ENCODE data around the gene SH2B3. TPM values are rescaled to one million over a fixed set of nuclear protein-coding genes. Genes with fewer than 3 reads are reported as not detected.
A peak's percentile ranks its signal among the peaks of the same experiment; 100 is the strongest.
"Not testable (repeated sequence)": the region's sequence is repeated elsewhere in the genome, so short reads cannot be mapped to it uniquely, and the experiment has no call there.

The SH2B3 gene
- total RNA-seq, 5 donors from 2014 or later (not counting 1 experiment from before 2014, with no cell fraction given): 24.6 to 38.8 (median 28.8) TPM

DNA sequence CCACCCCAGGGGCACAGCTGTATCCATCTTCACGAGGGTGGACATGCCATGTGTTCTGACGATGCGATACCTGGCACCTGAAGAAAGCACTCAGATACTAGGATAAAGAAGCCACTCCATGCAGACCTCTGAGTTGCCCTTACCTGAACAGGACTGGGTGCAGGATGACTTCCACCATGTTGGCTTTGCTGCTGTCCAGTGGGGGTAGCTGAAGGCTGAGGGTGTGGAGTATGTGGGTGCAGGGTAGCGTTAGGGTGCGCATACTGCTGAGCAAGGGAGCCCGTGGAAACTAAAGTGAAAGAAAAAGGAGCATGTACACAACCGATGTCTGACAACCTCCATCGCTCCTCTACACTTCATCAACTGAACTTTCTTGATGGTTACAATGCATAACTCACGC, 51.3 kb downstream of the SH2B3 start:
- ATAC-seq (replicated peaks in 1 of 4) (no peak), DNase-seq (no peak)
- Histone ChIP-seq H3K4me3 (ENCODE audit: control insufficient read depth in 1 of 2, extremely low read depth in 1 of 2, low read length in 1 of 2) (no peak overlapping the region), H3K27me3 (replicated peaks in 1 of 2; ENCODE audit: control insufficient read depth in 2 of 2, extremely low read depth in 1 of 2, insufficient read depth in 2 of 2, low read length in 1 of 2) (no peaks in the 10 kb centered on the region), H3K36me3 (ENCODE audit: control insufficient read depth in 2 of 2, extremely low read depth in 1 of 2, insufficient read depth in 1 of 2, low read length in 1 of 2) (peaks cover 19 to 53% of the 10 kb centered on the region in 2 donors), H3K4me1 (ENCODE audit: control insufficient read depth in 1 of 2, extremely low read depth in 1 of 2, insufficient read depth in 2 of 2, low read length in 2 of 2) (peaks cover 0 to 5% of the 10 kb centered on the region in 2 experiments), H3K9me3 (no peaks in the 10 kb centered on the region), H3K27ac (ENCODE audit: low read length) (no peak overlapping the region)
- ChIA-PET CTCF (interaction anchor here (0.6 to 0.9 kb wide), 3 partner anchors 25 to 60 kb away, joined by 3 to 7 read pairs (median 5); no protein-coding TSS in a partner anchor), POLR2A (interaction anchor here in 1 of 2 donors (0.6 kb wide), 1 partner anchor 71 kb away, joined by 5 read pairs; no protein-coding TSS in a partner anchor)
- Mint-ChIP-seq H3K27ac (peak overlapping the region in 1 of 2 donors; percentile 4), H3K4me1 (peaks cover 3 to 12% (median 7%) of the 10 kb centered on the region in 3 donors), H3K27me3 (no peaks in the 10 kb centered on the region), H3K36me3 (peaks cover 16% of the 10 kb centered on the region), H3K9me3 (no peaks in the 10 kb centered on the region), H3K4me3 (no peak overlapping the region)
- WGBS (ENCODE audit: insufficient coverage): 94% methylated on average over 3 of the region's 9 CpGs

GRCh38 chr12:111457577-111457976, 51.9 kb downstream of the SH2B3 start:
- Mint-ChIP-seq H3K27me3 (no peaks in the 10 kb centered on the region), H3K27ac (peak overlapping the region in 1 of 2 donors; percentile 44), H3K36me3 (peaks cover 19% of the 10 kb centered on the region), H3K9me3 (no peaks in the 10 kb centered on the region), H3K4me3 (no peak overlapping the region), H3K4me1 (peaks cover 5 to 12% (median 7%) of the 10 kb centered on the region in 3 donors)
- WGBS (ENCODE audit: insufficient coverage): no CpG with 5 or more reads among the region's 3 CpGs
- Histone ChIP-seq H3K4me1 (ENCODE audit: control insufficient read depth in 1 of 2, extremely low read depth in 1 of 2, insufficient read depth in 2 of 2, low read length in 2 of 2) (peaks cover 0 to 5% of the 10 kb centered on the region in 2 experiments), H3K36me3 (ENCODE audit: control insufficient read depth in 2 of 2, extremely low read depth in 1 of 2, insufficient read depth in 1 of 2, low read length in 1 of 2) (peaks cover 19 to 50% of the 10 kb centered on the region in 2 donors), H3K27ac (ENCODE audit: low read length) (no peak overlapping the region), H3K27me3 (replicated peaks in 1 of 2; ENCODE audit: control insufficient read depth in 2 of 2, extremely low read depth in 1 of 2, insufficient read depth in 2 of 2, low read length in 1 of 2) (no peaks in the 10 kb centered on the region), H3K4me3 (ENCODE audit: control insufficient read depth in 1 of 2, extremely low read depth in 1 of 2, low read length in 1 of 2) (no peak overlapping the region), H3K9me3 (no peaks in the 10 kb centered on the region)
- DNase-seq (no peak), ATAC-seq (replicated peaks in 1 of 4) (no peak)
- ChIA-PET POLR2A (interaction anchor here in 1 of 2 donors (0.6 kb wide), 1 partner anchor 71 kb away, joined by 5 read pairs; no protein-coding TSS in a partner anchor), CTCF (interaction anchor here (0.6 to 0.7 kb wide), 2 partner anchors 25 to 61 kb away, joined by 3 to 5 read pairs; no protein-coding TSS in a partner anchor)

- no peak for DNase-seq
- ATAC-seq (replicated peaks in 1 of 4): no peak
- H3K9me3 Mint-ChIP-seq: no peaks in the 10 kb centered on the region
- POLR2A ChIA-PET: no interaction called here
- H3K4me1 ChIP-seq (ENCODE audit: control insufficient read depth in 1 of 2, extremely low read depth in 1 of 2, insufficient read depth in 2 of 2, low read length in 2 of 2): peaks cover 0 to 5% of the 10 kb centered on the region in 2 experiments
- H3K4me1 Mint-ChIP-seq: peaks cover 5 to 12% (median 7%) of the 10 kb centered on the region in 3 donors
- CTCF ChIA-PET: interaction anchor here (0.5 to 1.6 kb wide), 2 partner anchors 60 to 62 kb away, joined by 3 read pairs; no protein-coding TSS in a partner anchor
- no peak overlapping the region for H3K27ac ChIP-seq (ENCODE audit: low read length)
- no CpG with 5 or more reads among the region's 6 CpGs for WGBS (ENCODE audit: insufficient coverage)
- peaks cover 14 to 40% of the 10 kb centered on the region in 2 donors for H3K36me3 ChIP-seq (ENCODE audit: control insufficient read depth in 2 of 2, extremely low read depth in 1 of 2, insufficient read depth in 1 of 2, low read length in 1 of 2)
- no peaks in the 10 kb centered on the region for H3K27me3 ChIP-seq (replicated peaks in 1 of 2; ENCODE audit: control insufficient read depth in 2 of 2, extremely low read depth in 1 of 2, insufficient read depth in 2 of 2, low read length in 1 of 2)
- H3K27me3 Mint-ChIP-seq: no peaks in the 10 kb centered on the region
- H3K27ac Mint-ChIP-seq: peak overlapping the region in 1 of 2 donors; percentile 44
- no peaks in the 10 kb centered on the region for H3K9me3 ChIP-seq
- H3K4me3 ChIP-seq (ENCODE audit: control insufficient read depth in 1 of 2, extremely low read depth in 1 of 2, low read length in 1 of 2): no peak overlapping the region
- H3K36me3 Mint-ChIP-seq: peaks cover 18% of the 10 kb centered on the region
- H3K4me3 Mint-ChIP-seq: no peak overlapping the region
These were observed 52.9 kb downstream of the SH2B3 start for GRCh38 chr12:111458546-111459172.

- H3K4me1 ChIP-seq (ENCODE audit: control insufficient read depth in 1 of 2, extremely low read depth in 1 of 2, insufficient read depth in 2 of 2, low read length in 2 of 2); H3K27ac Mint-ChIP-seq; H3K4me1 Mint-ChIP-seq; H3K27ac ChIP-seq (ENCODE audit: low read length); H3K27me3 ChIP-seq (replicated peaks in 1 of 2; ENCODE audit: control insufficient read depth in 2 of 2, extremely low read depth in 1 of 2, insufficient read depth in 2 of 2, low read length in 1 of 2); H3K4me3 Mint-ChIP-seq; ATAC-seq (replicated peaks in 1 of 4); H3K9me3 Mint-ChIP-seq; H3K9me3 ChIP-seq; DNase-seq; H3K27me3 Mint-ChIP-seq; POLR2A ChIA-PET; H3K4me3 ChIP-seq (ENCODE audit: control insufficient read depth in 1 of 2, extremely low read depth in 1 of 2, low read length in 1 of 2): not testable (repeated sequence)
- peaks cover 17% of the 10 kb centered on the region for H3K36me3 Mint-ChIP-seq
- CTCF ChIA-PET: interaction anchor here (0.6 to 1.4 kb wide), 4 partner anchors 9 to 125 kb away, joined by 3 to 7 read pairs (median 3); no protein-coding TSS in a partner anchor
- 99% methylated on average over 8 of the region's 11 CpGs for WGBS (ENCODE audit: insufficient coverage)
- H3K36me3 ChIP-seq (ENCODE audit: control insufficient read depth in 2 of 2, extremely low read depth in 1 of 2, insufficient read depth in 1 of 2, low read length in 1 of 2): peaks cover 14 to 26% of the 10 kb centered on the region in 2 donors
These were observed 54.4 kb downstream of the SH2B3 start for GRCh38 chr12:111460111-111460510.

DNA sequence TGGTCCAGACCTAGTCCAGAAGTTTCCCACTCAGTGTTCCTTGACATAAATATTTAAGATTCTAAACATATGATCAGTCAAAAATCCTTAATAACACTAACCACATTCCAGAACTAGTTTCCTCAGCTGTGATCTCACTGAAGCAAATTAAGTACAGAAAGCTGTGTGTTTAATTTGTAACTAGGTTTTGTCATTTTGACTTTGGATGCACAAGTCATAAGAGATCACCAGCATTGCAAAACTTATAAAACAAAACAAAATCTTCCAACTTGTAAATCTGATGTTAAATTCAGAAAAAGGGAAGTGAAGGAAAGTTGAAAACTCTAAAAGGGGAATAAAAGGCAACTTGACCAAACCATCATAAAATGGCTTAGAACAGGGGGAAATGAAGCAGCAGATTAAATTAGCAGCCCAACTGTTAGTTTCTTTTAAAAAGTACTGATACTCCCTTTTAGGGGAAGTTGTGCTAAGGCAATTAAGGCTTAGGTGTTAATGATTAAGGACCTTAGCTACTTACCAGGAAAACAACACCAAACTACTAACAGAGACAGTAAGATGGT, 56.6 kb downstream of the SH2B3 start:
- H3K36me3 ChIP-seq (ENCODE audit: control insufficient read depth in 2 of 2, extremely low read depth in 1 of 2, insufficient read depth in 1 of 2, low read length in 1 of 2): peaks cover 7 to 9% of the 10 kb centered on the region in 2 donors
- H3K9me3 Mint-ChIP-seq: no peaks in the 10 kb centered on the region
- CTCF ChIA-PET: interaction anchor here in 1 of 2 donors (0.9 kb wide), 1 partner anchor 65 kb away, joined by 4 read pairs; no protein-coding TSS in a partner anchor
- ATAC-seq (replicated peaks in 1 of 4): no peak
- no peaks in the 10 kb centered on the region for H3K4me1 ChIP-seq (ENCODE audit: control insufficient read depth in 1 of 2, extremely low read depth in 1 of 2, insufficient read depth in 2 of 2, low read length in 2 of 2)
- no peak for DNase-seq
- no peaks in the 10 kb centered on the region for H3K27me3 Mint-ChIP-seq
- H3K27ac ChIP-seq (ENCODE audit: low read length): no peak overlapping the region
- POLR2A ChIA-PET: no interaction called here
- H3K4me3 Mint-ChIP-seq: no peak overlapping the region
- H3K36me3 Mint-ChIP-seq: peaks cover 8% of the 10 kb centered on the region
- H3K4me3 ChIP-seq (ENCODE audit: control insufficient read depth in 1 of 2, extremely low read depth in 1 of 2, low read length in 1 of 2): no peak overlapping the region
- H3K27ac Mint-ChIP-seq: peak overlapping the region in 1 of 2 donors; percentile 53
- H3K4me1 Mint-ChIP-seq: peaks cover 0 to 2% (median 0%) of the 10 kb centered on the region in 3 donors
- no peaks in the 10 kb centered on the region for H3K27me3 ChIP-seq (replicated peaks in 1 of 2; ENCODE audit: control insufficient read depth in 2 of 2, extremely low read depth in 1 of 2, insufficient read depth in 2 of 2, low read length in 1 of 2)
- no peaks in the 10 kb centered on the region for H3K9me3 ChIP-seq

DNA sequence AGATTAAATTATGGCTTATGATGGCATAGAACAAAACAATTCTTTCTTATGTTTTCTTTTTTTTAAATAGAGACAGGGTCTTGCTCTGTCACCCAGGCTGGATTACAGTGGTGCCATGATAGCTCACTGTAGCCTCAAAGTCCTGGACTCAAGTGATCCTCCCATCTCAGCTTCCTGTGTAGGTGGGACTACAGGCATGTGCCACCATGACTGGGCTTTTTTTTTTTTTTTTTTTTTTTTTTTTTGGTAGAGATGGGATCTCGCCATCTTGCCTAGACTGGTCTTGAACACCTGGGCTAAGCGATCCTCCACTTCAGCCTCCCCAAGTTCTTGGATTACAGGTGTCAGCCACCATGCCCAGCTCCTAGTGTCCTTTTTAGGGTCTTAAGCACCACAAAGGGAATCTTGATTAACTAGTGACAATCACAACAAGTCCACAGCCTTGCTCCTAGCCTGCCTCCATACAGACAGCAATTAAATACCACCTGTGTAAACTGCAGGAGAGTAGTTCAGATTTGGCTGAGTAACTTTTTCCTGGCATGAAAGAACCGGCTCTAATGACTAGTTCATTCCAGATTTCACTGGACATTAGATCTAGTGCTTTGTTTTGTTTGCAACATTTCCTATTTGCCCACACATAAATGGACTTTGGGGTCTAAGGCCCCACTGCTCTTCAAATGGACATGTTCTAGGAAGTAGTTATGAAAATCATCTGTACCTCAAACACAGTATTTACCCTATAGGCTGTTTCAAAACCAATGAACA, 61.6 kb downstream of the SH2B3 start:
- H3K4me1 Mint-ChIP-seq: peaks cover 0 to 1% (median 0%) of the 10 kb centered on the region in 3 donors
- Histone ChIP-seq H3K27me3 (replicated peaks in 1 of 2; ENCODE audit: control insufficient read depth in 2 of 2, extremely low read depth in 1 of 2, insufficient read depth in 2 of 2, low read length in 1 of 2) (no peaks in the 10 kb centered on the region), H3K4me1 (ENCODE audit: control insufficient read depth in 1 of 2, extremely low read depth in 1 of 2, insufficient read depth in 2 of 2, low read length in 2 of 2) (no peaks in the 10 kb centered on the region), H3K9me3 (no peaks in the 10 kb centered on the region), H3K27ac (ENCODE audit: low read length) (no peak overlapping the region), H3K4me3 (ENCODE audit: control insufficient read depth in 1 of 2, extremely low read depth in 1 of 2, low read length in 1 of 2) (no peak overlapping the region), H3K36me3 (ENCODE audit: control insufficient read depth in 2 of 2, extremely low read depth in 1 of 2, insufficient read depth in 1 of 2, low read length in 1 of 2) (peaks cover 0 to 22% of the 10 kb centered on the region in 2 donors)
- POLR2A ChIA-PET: interaction anchor here in 1 of 2 donors (0.7 kb wide), 1 partner anchor 964 kb away, joined by 7 read pairs; no protein-coding TSS in a partner anchor
- H3K4me3 Mint-ChIP-seq: no peak overlapping the region
- CTCF ChIA-PET: interaction anchor here in 1 of 2 donors (1.4 to 1.5 kb wide), 2 partner anchors 10 to 15 kb away, joined by 3 to 7 read pairs; no protein-coding TSS in a partner anchor
- ATAC-seq (replicated peaks in 1 of 4): no peak
- H3K36me3 Mint-ChIP-seq: peaks cover 27% of the 10 kb centered on the region
- no CpG with 5 or more reads among the region's 3 CpGs for WGBS (ENCODE audit: insufficient coverage)
- H3K27me3 Mint-ChIP-seq: no peaks in the 10 kb centered on the region
- DNase-seq: no peak
- no peaks in the 10 kb centered on the region for H3K9me3 Mint-ChIP-seq
- no peak overlapping the region for H3K27ac Mint-ChIP-seq

All from T-cell (primary cell).